ENCODE results near the gene NUCKS1.

Gene NUCKS1

GRCh38 chr1:205750138-205751035 is at the start of gene NUCKS1:
Gene NUCKS1, minus strand, starts transcription at chr1:205750182. Its CDS starts 209 bp downstream, at chr1:205749973.
- peaks cover 40% of the 10 kb centered on the region for H3K4me1 ChIP-seq (ENCODE audit: low read depth, poor library complexity, severe bottlenecking)
- H3K27ac ChIP-seq = peak within 1 kb of the TSS; percentile 62
- H3K27me3 ChIP-seq (ENCODE audit: insufficient read depth, low read depth) = no peaks in the 10 kb centered on the region
- peak within 1 kb of the TSS; percentile 99 for H3K4me2 ChIP-seq
- TF ChIP-seq CTCF (conservative IDR thresholded peaks at IDR 0.05; ENCODE audit: low read depth, low read length) = no peak; the same call in 1 of the 2 replicates
- H3K79me2 ChIP-seq (ENCODE audit: insufficient read depth, low read depth) = peaks cover 42% of the 10 kb centered on the region
- H3K4me3 ChIP-seq (IDR thresholded peaks at IDR 0.05; ENCODE audit: insufficient read depth, low read depth, low read length) = peak within 1 kb of the TSS; percentile 97
- H2AFZ ChIP-seq (ENCODE audit: low read depth) = peak within 1 kb of the TSS; percentile 93
- no peaks in the 10 kb centered on the region for H3K36me3 ChIP-seq (ENCODE audit: insufficient read depth)
- peaks cover 36% of the 10 kb centered on the region for H4K20me1 ChIP-seq (ENCODE audit: insufficient read depth)
- peak within 1 kb of the TSS; percentile 63 for H3K9ac ChIP-seq

GRCh38 chr1:205798577-205798976 is 48.6 kb upstream of the NUCKS1 start:
- H4K20me1 ChIP-seq (ENCODE audit: insufficient read depth) = no peaks in the 10 kb centered on the region
- H3K9ac ChIP-seq = no peak overlapping the region
- H3K27me3 ChIP-seq (ENCODE audit: insufficient read depth, low read depth) = no peaks in the 10 kb centered on the region
- no peak overlapping the region for H3K27ac ChIP-seq
- H2AFZ ChIP-seq (ENCODE audit: low read depth) = no peak overlapping the region
- H3K36me3 ChIP-seq (ENCODE audit: insufficient read depth) = no peaks in the 10 kb centered on the region
- H3K4me1 ChIP-seq (ENCODE audit: low read depth, poor library complexity, severe bottlenecking) = no peaks in the 10 kb centered on the region
- no peak for TF ChIP-seq CTCF (conservative IDR thresholded peaks at IDR 0.05; ENCODE audit: low read depth, low read length)
- no peak overlapping the region for H3K4me2 ChIP-seq
- no peaks in the 10 kb centered on the region for H3K79me2 ChIP-seq (ENCODE audit: insufficient read depth, low read depth)
- H3K4me3 ChIP-seq (IDR thresholded peaks at IDR 0.05; ENCODE audit: insufficient read depth, low read depth, low read length) = no peak overlapping the region

- Histone ChIP-seq H3K27me3 (ENCODE audit: insufficient read depth, low read depth) (no peaks in the 10 kb centered on the region), H3K4me2 (no peak overlapping the region), H3K27ac (no peak overlapping the region), H4K20me1 (ENCODE audit: insufficient read depth) (no peaks in the 10 kb centered on the region), H3K79me2 (ENCODE audit: insufficient read depth, low read depth) (no peaks in the 10 kb centered on the region), H3K36me3 (ENCODE audit: insufficient read depth) (no peaks in the 10 kb centered on the region), H3K9ac (no peak overlapping the region), H3K4me3 (IDR thresholded peaks at IDR 0.05; ENCODE audit: insufficient read depth, low read depth, low read length) (no peak overlapping the region), H3K4me1 (ENCODE audit: low read depth, poor library complexity, severe bottlenecking) (no peaks in the 10 kb centered on the region), H2AFZ (ENCODE audit: low read depth) (no peak overlapping the region)
- TF ChIP-seq CTCF (conservative IDR thresholded peaks at IDR 0.05; ENCODE audit: low read depth, low read length) = no peak
These were observed 47.2 kb upstream of the NUCKS1 start for GRCh38 chr1:205797168-205797567.

GRCh38 chr1:205794011-205794730 is 44.2 kb upstream of the NUCKS1 start:
- no peak overlapping the region for H3K4me3 ChIP-seq (IDR thresholded peaks at IDR 0.05; ENCODE audit: insufficient read depth, low read depth, low read length)
- H3K27me3 ChIP-seq (ENCODE audit: insufficient read depth, low read depth) = no peaks in the 10 kb centered on the region
- no peak overlapping the region for H2AFZ ChIP-seq (ENCODE audit: low read depth)
- no peak overlapping the region for H3K9ac ChIP-seq
- H3K4me1 ChIP-seq (ENCODE audit: low read depth, poor library complexity, severe bottlenecking) = no peaks in the 10 kb centered on the region
- H3K79me2 ChIP-seq (ENCODE audit: insufficient read depth, low read depth) = no peaks in the 10 kb centered on the region
- no peaks in the 10 kb centered on the region for H3K36me3 ChIP-seq (ENCODE audit: insufficient read depth)
- H4K20me1 ChIP-seq (ENCODE audit: insufficient read depth) = no peaks in the 10 kb centered on the region
- H3K27ac ChIP-seq = no peak overlapping the region
- no peak for TF ChIP-seq CTCF (conservative IDR thresholded peaks at IDR 0.05; ENCODE audit: low read depth, low read length)
- no peak overlapping the region for H3K4me2 ChIP-seq
